Kidney (tissue), 14 donors: ENCODE results near the gene CHST2. TPM values are rescaled to one million over a fixed set of nuclear protein-coding genes. Genes with fewer than 3 reads are reported as not detected.

Experiments used
- DNase-seq, 5 donors: peaks; one replicate each; pipeline ENCODE4 v3.0.0-alpha.2; 2013 to 2020
- FAIRE-seq: peaks from 2 replicates; lab custom pipeline; 2012; peaks lifted over from hg19 to GRCh38; lab: Jason Lieb, UNC
- H3K27ac ChIP-seq, 2 donors: one replicate each; pipeline ENCODE4 v1.7.0; 2013; ENCODE audit warnings: low read depth in 2 of 2, low read length in 2 of 2, inconsistent platforms in 1 of 2
- H3K27me3 ChIP-seq: one replicate; pipeline ENCODE4 v1.7.1; 2013; ENCODE audit warnings: low read length, inconsistent platforms; ENCODE audit not compliant: control insufficient read depth, insufficient read depth
- H3K36me3 ChIP-seq, 3 donors: one replicate each; pipeline versions ENCODE4 v1.7.0 to v1.7.1; 2013; ENCODE audit warnings: low read length in 3 of 3, control low read depth in 1 of 3, inconsistent platforms in 1 of 3; ENCODE audit not compliant: insufficient read depth in 3 of 3, control insufficient read depth in 2 of 3
- H3K4me1 ChIP-seq, 3 donors: one replicate each; pipeline versions ENCODE4 v1.7.0 to v1.7.1; 2013; ENCODE audit warnings: low read length in 3 of 3, inconsistent platforms in 1 of 3, low read depth in 1 of 3; ENCODE audit not compliant: control insufficient read depth in 2 of 3, insufficient read depth in 2 of 3
- H3K4me3 ChIP-seq, 3 donors: one replicate each; pipeline versions ENCODE4 v1.7.0 to v1.8.1; 2013; ENCODE audit warnings: low read length in 3 of 3, control low read depth in 1 of 3, inconsistent platforms in 1 of 3
- H3K9ac ChIP-seq, 3 donors: one replicate each; pipeline versions ENCODE4 v1.7.0 to v1.7.1; 2013; ENCODE audit warnings: low read length in 3 of 3, control low read depth in 1 of 3, inconsistent platforms in 1 of 3
- H3K9me3 ChIP-seq, 3 donors: one replicate each; pipeline versions ENCODE4 v1.7.0 to v1.7.1; 2013; ENCODE audit warnings: low read length in 3 of 3, control low read depth in 1 of 3, inconsistent platforms in 1 of 3; ENCODE audit not compliant: control insufficient read depth in 2 of 3, insufficient read depth in 1 of 3
- intact Hi-C: fragments of 100-400 bp; cut with DNase I; formaldehyde crosslinking; loops from one replicate; pipeline ENCODE4 v1.11.1; 2022
- polyA plus RNA-seq: library from polyadenylated mRNA; stranded (reverse); fragments of 350-450 nt; fragmentation: Illumina TruSeq; extraction: RNeasy Lipid Tissue Mini Kit (QIAGEN cat#74804); gene quantifications from one replicate; pipeline ENCODE4 v1.2.3, GENCODE V29; 2014; ENCODE audit warnings: low read depth, low replicate concordance; ENCODE audit not compliant: insufficient read depth
- total RNA-seq: library from RNA; stranded (reverse); fragmentation: NEBNext Ultra II Directional; extraction: Animal tissue kit (Norgen Biotek cat#: 25700); gene quantifications from one replicate; pipeline ENCODE4 v1.2.1, GENCODE V29; 2021
- TF ChIP-seq, protein P1 (sequence below): IDR thresholded peaks from 3 replicates; pipeline ENCODE4 v1.5.1; 2012; ENCODE audit warnings: mild to moderate bottlenecking, moderate library complexity, borderline replicate concordance; ENCODE audit not compliant: insufficient read depth; ENCODE audit errors: extremely low read depth
- donor health status: control.
- donor health status: control.
- donor health status: control.
- donor health status: control.
- donor health status: control.
- donor health status: DM: yes; HTN: yes; CAD: no.
- donor health status: Normal renal cell carcinoma (clear cell type).

CHST2 gene
- total and polyA plus RNA-seq, 2 donors from 2014 or later: 4.4 to 6.0 TPM

DNA sequence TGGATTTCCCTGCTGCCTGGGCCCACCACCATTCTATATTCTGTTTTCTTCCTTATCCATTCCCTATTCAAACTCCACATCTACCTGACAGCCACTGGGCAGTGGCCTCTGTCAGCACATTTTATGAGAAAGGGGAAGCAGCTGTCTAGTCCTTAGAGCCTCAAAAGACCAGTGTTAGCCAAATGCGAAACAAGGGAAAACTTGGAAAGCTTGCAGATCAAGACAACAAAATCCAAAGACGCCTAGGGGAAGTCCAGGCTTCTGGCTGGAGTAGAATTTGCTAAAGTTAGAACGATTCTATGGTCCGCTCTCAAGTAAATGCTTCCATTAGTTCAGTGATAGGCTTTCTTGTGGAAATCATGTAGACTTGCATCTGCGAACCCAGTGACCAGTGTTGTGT, 39.4 kb upstream of the CHST2 start:
- Histone ChIP-seq H3K27ac (no peak overlapping the region), H3K9ac (no peak overlapping the region), H3K4me3 (no peak overlapping the region), H3K9me3 (no peaks in the 10 kb centered on the region), H3K4me1 (no peaks in the 10 kb centered on the region), H3K27me3 (no peaks in the 10 kb centered on the region), H3K36me3 (no peaks in the 10 kb centered on the region)
- TF ChIP-seq, protein P1, sequence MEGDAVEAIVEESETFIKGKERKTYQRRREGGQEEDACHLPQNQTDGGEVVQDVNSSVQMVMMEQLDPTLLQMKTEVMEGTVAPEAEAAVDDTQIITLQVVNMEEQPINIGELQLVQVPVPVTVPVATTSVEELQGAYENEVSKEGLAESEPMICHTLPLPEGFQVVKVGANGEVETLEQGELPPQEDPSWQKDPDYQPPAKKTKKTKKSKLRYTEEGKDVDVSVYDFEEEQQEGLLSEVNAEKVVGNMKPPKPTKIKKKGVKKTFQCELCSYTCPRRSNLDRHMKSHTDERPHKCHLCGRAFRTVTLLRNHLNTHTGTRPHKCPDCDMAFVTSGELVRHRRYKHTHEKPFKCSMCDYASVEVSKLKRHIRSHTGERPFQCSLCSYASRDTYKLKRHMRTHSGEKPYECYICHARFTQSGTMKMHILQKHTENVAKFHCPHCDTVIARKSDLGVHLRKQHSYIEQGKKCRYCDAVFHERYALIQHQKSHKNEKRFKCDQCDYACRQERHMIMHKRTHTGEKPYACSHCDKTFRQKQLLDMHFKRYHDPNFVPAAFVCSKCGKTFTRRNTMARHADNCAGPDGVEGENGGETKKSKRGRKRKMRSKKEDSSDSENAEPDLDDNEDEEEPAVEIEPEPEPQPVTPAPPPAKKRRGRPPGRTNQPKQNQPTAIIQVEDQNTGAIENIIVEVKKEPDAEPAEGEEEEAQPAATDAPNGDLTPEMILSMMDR: no peak
- no peak for DNase-seq
- intact Hi-C loops: no loop called here
- no peak for FAIRE-seq

GRCh38 chr3:143081365-143081764, 38.2 kb upstream of the CHST2 start:
- Histone ChIP-seq H3K36me3 (no peaks in the 10 kb centered on the region), H3K4me1 (no peaks in the 10 kb centered on the region), H3K9me3 (no peaks in the 10 kb centered on the region), H3K27me3 (no peaks in the 10 kb centered on the region), H3K4me3 (no peak overlapping the region), H3K27ac (no peak overlapping the region), H3K9ac (no peak overlapping the region)
- intact Hi-C loops: no loop called here
- DNase-seq (no peak), FAIRE-seq (no peak)
- TF ChIP-seq, protein P1: no peak

GRCh38 chr3:143081844-143082778, 37.5 kb upstream of the CHST2 start:
- Histone ChIP-seq H3K4me3 (no peak overlapping the region), H3K27ac (no peak overlapping the region), H3K9ac (no peak overlapping the region), H3K9me3 (no peaks in the 10 kb centered on the region), H3K27me3 (no peaks in the 10 kb centered on the region), H3K36me3 (no peaks in the 10 kb centered on the region), H3K4me1 (no peaks in the 10 kb centered on the region)
- TF ChIP-seq, protein P1: no peak
- FAIRE-seq: no peak
- no peak for DNase-seq
- intact Hi-C loops: no loop called here
